Fibroblast of pulmonary artery (primary cell): ENCODE data around the gene WDR26.

Experiments
- DNase-seq: peaks from one replicate; pipeline ENCODE4 v3.0.0-alpha.2; 2010; ENCODE audit warnings: low read depth
- H3K4me3 ChIP-seq: replicated peaks from 2 replicates; pipeline ENCODE4 v1.5.1; 2011; ENCODE audit warnings: low read depth, mild to moderate bottlenecking, control low read depth, low read length, moderate library complexity
- CTCF ChIP-seq: IDR thresholded peaks from 2 replicates; pipeline ENCODE4 v1.5.1; 2011; ENCODE audit warnings: mild to moderate bottlenecking, control low read depth, low read length, inconsistent platforms; ENCODE audit errors: missing control alignments

WDR26 gene

GRCh38 chr1:224450159-224450558, 15.6 kb upstream of the WDR26 start:
- no peak for DNase-seq
- no peak for TF ChIP-seq CTCF
- H3K4me3 ChIP-seq = no peak overlapping the region

GRCh38 chr1:224448453-224449017, 13.9 kb upstream of the WDR26 start:
- TF ChIP-seq CTCF = no peak
- DNase-seq = no peak
- no peak overlapping the region for H3K4me3 ChIP-seq

- TF ChIP-seq CTCF = no peak
- no peak overlapping the region for H3K4me3 ChIP-seq
- DNase-seq = no peak
Observed at GRCh38 chr1:224447971-224448370, 13.4 kb upstream of the WDR26 start.

- peak; percentile 76 for DNase-seq
Observed at GRCh38 chr1:224447251-224447650, 12.7 kb upstream of the WDR26 start.

GRCh38 chr1:224438989-224439388, 4.4 kb upstream of the WDR26 start:
- H3K4me3 ChIP-seq = no peak overlapping the region
- DNase-seq = no peak
- no peak for TF ChIP-seq CTCF

More at GRCh38 chr1:224447251-224447650, 12.7 kb upstream of the WDR26 start:
- TF ChIP-seq CTCF = no peak
- H3K4me3 ChIP-seq = no peak overlapping the region

GRCh38 chr1:224435999-224436398, 1.4 kb upstream of the WDR26 start:
- DNase-seq = no peak
- H3K4me3 ChIP-seq = peak overlapping the region; percentile 89
- no peak for TF ChIP-seq CTCF

- H3K4me3 ChIP-seq = peak overlapping the region; percentile 89
- peak; percentile 64 for DNase-seq
- no peak for TF ChIP-seq CTCF
Observed at GRCh38 chr1:224435318-224435763, 744 bp upstream of the WDR26 start.
